ENCODE results near the gene AKIP1. TPM values are rescaled to one million over a fixed set of nuclear protein-coding genes. Genes with fewer than 3 reads are reported as not detected.

Gene AKIP1
- total RNA-seq, 1 donor from 2014 or later, result 39.8 TPM

DNA sequence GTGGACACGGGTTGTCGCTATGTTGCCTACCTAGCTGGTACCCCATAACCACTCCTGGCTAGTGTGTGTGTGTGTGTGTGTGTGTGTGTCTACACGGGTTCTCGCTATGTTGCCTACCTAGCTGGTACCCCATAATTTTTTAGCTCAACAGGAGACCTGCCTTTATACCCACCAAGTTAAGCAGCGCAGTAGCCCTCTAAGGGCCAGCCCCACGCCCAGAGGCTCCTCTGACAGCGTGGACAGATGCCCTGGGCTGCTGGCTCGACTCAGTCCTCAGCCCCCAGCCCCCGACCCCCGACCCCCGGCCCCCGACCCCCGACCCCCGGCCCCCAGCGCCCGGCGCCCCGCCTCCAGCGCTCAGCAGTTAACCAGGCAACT is 351 bp upstream of the AKIP1 start:
- TF ChIP-seq, protein P1, sequence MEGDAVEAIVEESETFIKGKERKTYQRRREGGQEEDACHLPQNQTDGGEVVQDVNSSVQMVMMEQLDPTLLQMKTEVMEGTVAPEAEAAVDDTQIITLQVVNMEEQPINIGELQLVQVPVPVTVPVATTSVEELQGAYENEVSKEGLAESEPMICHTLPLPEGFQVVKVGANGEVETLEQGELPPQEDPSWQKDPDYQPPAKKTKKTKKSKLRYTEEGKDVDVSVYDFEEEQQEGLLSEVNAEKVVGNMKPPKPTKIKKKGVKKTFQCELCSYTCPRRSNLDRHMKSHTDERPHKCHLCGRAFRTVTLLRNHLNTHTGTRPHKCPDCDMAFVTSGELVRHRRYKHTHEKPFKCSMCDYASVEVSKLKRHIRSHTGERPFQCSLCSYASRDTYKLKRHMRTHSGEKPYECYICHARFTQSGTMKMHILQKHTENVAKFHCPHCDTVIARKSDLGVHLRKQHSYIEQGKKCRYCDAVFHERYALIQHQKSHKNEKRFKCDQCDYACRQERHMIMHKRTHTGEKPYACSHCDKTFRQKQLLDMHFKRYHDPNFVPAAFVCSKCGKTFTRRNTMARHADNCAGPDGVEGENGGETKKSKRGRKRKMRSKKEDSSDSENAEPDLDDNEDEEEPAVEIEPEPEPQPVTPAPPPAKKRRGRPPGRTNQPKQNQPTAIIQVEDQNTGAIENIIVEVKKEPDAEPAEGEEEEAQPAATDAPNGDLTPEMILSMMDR (IDR thresholded peaks at IDR 0.05; ENCODE audit: insufficient read depth, low read length, poor library complexity, severe bottlenecking), result no peak
- H3K27me3 ChIP-seq (ENCODE audit: control insufficient read depth, insufficient read depth, low read length), result no peaks in the 10 kb centered on the region
- DNase-seq (ENCODE audit: low read depth), result no peak
- no peaks in the 10 kb centered on the region for H3K36me3 ChIP-seq (ENCODE audit: control insufficient read depth, insufficient read depth, low read length)
- H3K4me3 ChIP-seq (ENCODE audit: low read depth, low read length), result peak overlapping the region; percentile 74

GRCh38 chr11:8913961-8914660 is 3.1 kb downstream of the AKIP1 start:
- TF ChIP-seq, protein P1 (IDR thresholded peaks at IDR 0.05; ENCODE audit: insufficient read depth, low read length, poor library complexity, severe bottlenecking), result peak; percentile 76
- Histone ChIP-seq H3K4me3 (ENCODE audit: low read depth, low read length) (no peak overlapping the region), H3K36me3 (ENCODE audit: control insufficient read depth, insufficient read depth, low read length) (peaks cover 3% of the 10 kb centered on the region), H3K27me3 (ENCODE audit: control insufficient read depth, insufficient read depth, low read length) (no peaks in the 10 kb centered on the region)
- DNase-seq (ENCODE audit: low read depth), result no peak

DNA sequence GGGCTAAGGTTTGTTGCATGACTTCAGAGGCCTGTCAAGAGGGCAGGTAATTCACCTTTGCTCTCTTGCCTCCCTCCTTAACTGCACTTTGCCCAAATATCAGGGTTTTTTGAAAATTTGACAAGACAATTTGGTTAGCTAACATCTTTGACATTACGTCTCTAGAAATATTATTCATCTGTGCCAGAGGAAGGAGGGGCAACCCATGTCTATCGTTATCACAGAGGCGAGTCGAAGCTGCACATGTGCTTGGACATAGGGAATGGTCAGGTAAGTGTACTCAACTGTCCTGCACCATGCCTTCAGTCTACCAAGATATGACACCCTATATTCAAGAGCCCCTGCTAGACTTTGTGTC is 3.7 kb downstream of the AKIP1 start:
- H3K27me3 ChIP-seq (ENCODE audit: control insufficient read depth, insufficient read depth, low read length), result no peaks in the 10 kb centered on the region
- no peak for DNase-seq (ENCODE audit: low read depth)
- TF ChIP-seq, protein P1 (IDR thresholded peaks at IDR 0.05; ENCODE audit: insufficient read depth, low read length, poor library complexity, severe bottlenecking), result no peak
- H3K4me3 ChIP-seq (ENCODE audit: low read depth, low read length), result no peak overlapping the region
- H3K36me3 ChIP-seq (ENCODE audit: control insufficient read depth, insufficient read depth, low read length), result peaks cover 3% of the 10 kb centered on the region

DNA sequence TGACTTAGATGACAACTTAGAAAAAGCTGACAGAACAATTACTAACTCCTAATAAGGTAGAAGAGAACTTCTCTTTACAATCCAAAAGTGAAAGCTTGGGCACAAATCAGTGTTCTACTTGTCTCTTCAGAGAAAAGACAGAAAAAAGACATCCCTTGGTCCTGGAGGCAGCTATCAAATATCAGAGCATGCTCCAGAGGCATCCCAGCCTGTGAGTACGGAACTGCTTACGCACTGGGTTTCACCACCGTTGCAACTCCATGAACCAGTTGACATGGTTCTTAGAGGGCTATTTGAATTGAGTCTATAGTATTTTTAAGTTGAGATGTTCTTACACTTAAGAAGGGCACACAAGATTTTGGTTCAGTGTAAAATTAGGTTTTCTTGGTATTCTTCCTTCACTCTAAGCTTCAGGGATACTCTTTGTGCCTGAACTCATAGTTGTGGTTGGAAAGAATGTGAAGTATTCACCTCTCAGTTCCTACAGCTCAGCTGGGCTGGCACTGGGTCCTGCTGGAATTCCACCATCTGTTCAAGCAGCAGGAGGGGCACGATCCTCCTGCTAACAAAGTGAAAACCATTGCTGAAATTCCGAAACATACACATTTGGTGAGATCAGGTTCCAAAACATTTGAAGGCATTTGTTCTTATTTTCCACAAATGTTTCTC is 6.3 kb downstream of the AKIP1 start:
- TF ChIP-seq, protein P1 (IDR thresholded peaks at IDR 0.05; ENCODE audit: insufficient read depth, low read length, poor library complexity, severe bottlenecking), result peak; percentile 15
- peaks cover 3% of the 10 kb centered on the region for H3K36me3 ChIP-seq (ENCODE audit: control insufficient read depth, insufficient read depth, low read length)
- H3K27me3 ChIP-seq (ENCODE audit: control insufficient read depth, insufficient read depth, low read length), result no peaks in the 10 kb centered on the region
- H3K4me3 ChIP-seq (ENCODE audit: low read depth, low read length), result no peak overlapping the region
- DNase-seq (ENCODE audit: low read depth), result peak; percentile 74

GRCh38 chr11:8922691-8923090 is 11.7 kb downstream of the AKIP1 start:
- no peak overlapping the region for H3K4me3 ChIP-seq (ENCODE audit: low read depth, low read length)
- H3K36me3 ChIP-seq (ENCODE audit: control insufficient read depth, insufficient read depth, low read length), result peaks cover 3% of the 10 kb centered on the region
- H3K27me3 ChIP-seq (ENCODE audit: control insufficient read depth, insufficient read depth, low read length), result no peaks in the 10 kb centered on the region
- TF ChIP-seq, protein P1 (IDR thresholded peaks at IDR 0.05; ENCODE audit: insufficient read depth, low read length, poor library complexity, severe bottlenecking), result no peak
- DNase-seq (ENCODE audit: low read depth), result no peak

All from kidney epithelial cell (primary cell).